ENCODE results near the gene MROH9. TPM values are rescaled to one million over a fixed set of nuclear protein-coding genes. Genes with fewer than 3 reads are reported as not detected.

The MROH9 gene
- total RNA-seq, 1 experiment from 2014 or later: not detected

Small RNAs within 50 kb of the gene (small RNA-seq; reads per million reads assigned to genes)
- not detected for gene MIR1295A

Other genes starting within 250 kb of the MROH9 start
- gene FMO3, start 155.4 kb downstream of the MROH9 start, total RNA-seq (2014; rRNA removed; shearing (Covaris generic); ENCODE audit: low replicate concordance): not detected in 2 replicates
- not detected in 2 replicates for gene FMO2, start 249.8 kb downstream of the MROH9 start, total RNA-seq (2014; rRNA removed; shearing (Covaris generic); ENCODE audit: low replicate concordance)

Data from Karpas-422 (cell line).